ENCODE results near the gene WBP1.

Gene WBP1

DNA sequence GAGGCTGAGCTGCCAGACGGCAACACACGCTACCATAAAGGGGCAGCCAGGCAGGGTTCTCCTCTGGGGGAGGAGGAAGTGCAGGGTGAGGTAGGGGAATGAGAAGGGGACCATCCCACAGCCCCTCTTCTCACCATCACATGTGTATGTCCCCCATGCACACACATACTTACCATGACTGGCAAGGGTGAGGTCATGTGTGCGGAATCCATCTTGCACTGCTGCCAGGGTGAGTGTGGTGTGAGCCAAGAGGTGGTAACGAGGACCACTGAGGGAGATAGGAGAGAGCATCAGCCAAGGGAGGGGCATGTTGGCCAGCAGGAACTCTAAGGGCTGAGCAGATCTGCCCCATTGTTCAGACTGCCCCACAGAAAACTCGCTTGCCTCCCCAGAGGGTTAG, 29.6 kb upstream of the WBP1 start:
- no peak overlapping the region for H3K4me3 ChIP-seq (ENCODE audit: control insufficient read depth, low read depth, low read length)
- TF ChIP-seq, protein P1, sequence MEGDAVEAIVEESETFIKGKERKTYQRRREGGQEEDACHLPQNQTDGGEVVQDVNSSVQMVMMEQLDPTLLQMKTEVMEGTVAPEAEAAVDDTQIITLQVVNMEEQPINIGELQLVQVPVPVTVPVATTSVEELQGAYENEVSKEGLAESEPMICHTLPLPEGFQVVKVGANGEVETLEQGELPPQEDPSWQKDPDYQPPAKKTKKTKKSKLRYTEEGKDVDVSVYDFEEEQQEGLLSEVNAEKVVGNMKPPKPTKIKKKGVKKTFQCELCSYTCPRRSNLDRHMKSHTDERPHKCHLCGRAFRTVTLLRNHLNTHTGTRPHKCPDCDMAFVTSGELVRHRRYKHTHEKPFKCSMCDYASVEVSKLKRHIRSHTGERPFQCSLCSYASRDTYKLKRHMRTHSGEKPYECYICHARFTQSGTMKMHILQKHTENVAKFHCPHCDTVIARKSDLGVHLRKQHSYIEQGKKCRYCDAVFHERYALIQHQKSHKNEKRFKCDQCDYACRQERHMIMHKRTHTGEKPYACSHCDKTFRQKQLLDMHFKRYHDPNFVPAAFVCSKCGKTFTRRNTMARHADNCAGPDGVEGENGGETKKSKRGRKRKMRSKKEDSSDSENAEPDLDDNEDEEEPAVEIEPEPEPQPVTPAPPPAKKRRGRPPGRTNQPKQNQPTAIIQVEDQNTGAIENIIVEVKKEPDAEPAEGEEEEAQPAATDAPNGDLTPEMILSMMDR (conservative IDR thresholded peaks at IDR 0.05; ENCODE audit: control insufficient read depth, insufficient read depth, low read depth, low read length): no peak
- no peak for DNase-seq (ENCODE audit: low read depth)

DNA sequence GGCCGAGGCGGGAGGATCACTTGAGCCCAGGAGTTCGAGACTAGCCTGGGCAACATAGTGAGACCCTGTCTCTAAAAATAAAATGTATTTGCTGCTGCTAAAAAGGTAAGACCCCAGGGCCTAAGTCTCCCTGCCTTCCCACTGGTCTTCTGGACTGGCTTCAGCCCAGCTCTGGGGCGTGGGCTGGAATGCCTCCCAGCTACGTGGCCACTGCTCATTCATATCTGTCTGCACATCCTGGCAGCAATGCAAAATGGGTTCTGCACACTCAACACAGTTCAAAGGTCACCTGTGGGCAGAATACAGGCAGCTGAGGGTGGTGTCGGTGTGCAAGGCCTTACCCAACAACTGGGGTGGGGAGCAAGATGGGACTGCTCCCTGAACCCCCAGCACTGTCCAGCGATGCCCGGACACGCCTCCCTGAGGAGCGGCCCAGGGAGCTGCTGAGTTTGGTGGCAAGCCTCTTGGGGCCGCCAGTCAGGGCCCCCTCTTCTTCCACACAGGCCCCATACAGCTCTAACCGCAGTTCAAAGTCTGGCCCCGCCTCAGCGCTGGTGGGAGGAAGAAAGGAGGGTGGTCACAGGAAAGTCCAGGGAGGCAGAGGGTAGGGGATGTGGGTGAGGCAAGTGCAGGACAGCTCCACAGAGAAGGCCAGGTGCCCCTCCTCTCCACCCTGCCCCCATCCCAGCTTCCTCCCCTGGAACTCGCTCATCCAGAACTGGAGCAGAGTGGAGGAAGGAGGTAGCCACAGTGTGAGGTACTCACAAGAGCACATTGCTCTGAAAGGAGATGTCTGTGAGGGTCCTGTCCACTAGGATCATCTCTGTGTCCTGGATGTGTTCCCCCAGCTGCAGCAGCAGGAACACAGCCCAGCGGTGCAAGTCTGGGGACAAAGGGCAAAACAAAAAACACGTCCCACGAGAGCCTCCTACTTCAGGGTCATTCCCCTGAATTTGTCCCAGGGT, 28.5 kb upstream of the WBP1 start:
- TF ChIP-seq, protein P1 (conservative IDR thresholded peaks at IDR 0.05; ENCODE audit: control insufficient read depth, insufficient read depth, low read depth, low read length): no peak
- no peak overlapping the region for H3K4me3 ChIP-seq (ENCODE audit: control insufficient read depth, low read depth, low read length)
- DNase-seq (ENCODE audit: low read depth): peak; percentile 30

DNA sequence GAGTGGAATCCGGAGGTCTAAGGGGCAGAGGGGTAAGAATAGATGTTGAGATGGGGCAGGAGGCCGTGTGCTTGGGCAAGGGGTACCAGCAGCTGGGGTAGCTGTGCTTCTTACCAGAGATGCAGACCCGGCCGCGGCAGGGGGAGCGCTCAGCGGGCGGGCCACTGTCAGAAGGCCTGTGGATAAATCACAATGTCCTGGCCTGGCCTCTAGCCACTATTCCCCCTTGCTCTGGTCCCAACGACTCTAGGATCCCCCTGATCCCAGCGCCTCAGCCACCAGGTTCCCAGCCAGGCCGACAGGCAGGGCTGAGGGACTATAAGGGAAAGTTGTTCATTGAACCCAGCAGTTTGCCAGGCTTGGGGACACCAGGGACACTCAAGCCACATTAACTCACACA, 27.7 kb upstream of the WBP1 start:
- TF ChIP-seq, protein P1 (conservative IDR thresholded peaks at IDR 0.05; ENCODE audit: control insufficient read depth, insufficient read depth, low read depth, low read length): no peak
- no peak for DNase-seq (ENCODE audit: low read depth)
- no peak overlapping the region for H3K4me3 ChIP-seq (ENCODE audit: control insufficient read depth, low read depth, low read length)

DNA sequence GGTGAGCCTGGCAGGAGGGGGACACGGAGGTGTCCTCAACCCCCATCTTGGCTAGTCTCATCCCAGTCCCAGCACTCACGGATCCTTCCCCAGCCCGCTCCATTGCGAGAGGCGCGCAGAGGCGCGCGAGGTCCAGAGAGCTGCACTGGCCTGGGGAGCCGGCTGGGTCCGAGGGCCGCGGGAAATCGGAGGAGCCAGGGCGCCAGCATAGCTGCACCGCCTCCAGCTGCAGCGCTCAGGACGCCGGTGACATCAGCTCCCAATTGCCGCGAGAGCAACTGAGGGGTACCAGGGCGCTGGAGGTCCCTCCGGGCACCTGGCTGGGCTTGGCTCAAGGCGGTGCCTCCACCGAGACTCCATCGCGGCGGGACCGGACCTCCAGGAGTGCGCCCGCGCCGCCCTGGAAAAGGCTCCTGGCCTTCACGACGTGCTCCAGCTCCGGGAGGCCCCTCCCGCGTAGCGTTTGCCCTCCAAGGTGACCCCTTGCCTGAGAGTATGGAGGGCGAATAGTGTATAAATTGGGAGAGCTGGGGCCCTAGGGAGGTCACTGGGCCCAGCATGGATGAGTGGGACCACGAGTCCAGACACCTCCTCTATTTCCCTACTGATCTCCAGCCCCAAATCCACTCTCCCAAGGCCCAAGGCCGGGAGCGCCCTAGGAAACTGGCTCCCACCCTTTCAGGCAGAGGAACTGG, 22.0 kb upstream of the WBP1 start:
- no peak overlapping the region for H3K4me3 ChIP-seq (ENCODE audit: control insufficient read depth, low read depth, low read length)
- TF ChIP-seq, protein P1 (conservative IDR thresholded peaks at IDR 0.05; ENCODE audit: control insufficient read depth, insufficient read depth, low read depth, low read length): no peak
- DNase-seq (ENCODE audit: low read depth): no peak

DNA sequence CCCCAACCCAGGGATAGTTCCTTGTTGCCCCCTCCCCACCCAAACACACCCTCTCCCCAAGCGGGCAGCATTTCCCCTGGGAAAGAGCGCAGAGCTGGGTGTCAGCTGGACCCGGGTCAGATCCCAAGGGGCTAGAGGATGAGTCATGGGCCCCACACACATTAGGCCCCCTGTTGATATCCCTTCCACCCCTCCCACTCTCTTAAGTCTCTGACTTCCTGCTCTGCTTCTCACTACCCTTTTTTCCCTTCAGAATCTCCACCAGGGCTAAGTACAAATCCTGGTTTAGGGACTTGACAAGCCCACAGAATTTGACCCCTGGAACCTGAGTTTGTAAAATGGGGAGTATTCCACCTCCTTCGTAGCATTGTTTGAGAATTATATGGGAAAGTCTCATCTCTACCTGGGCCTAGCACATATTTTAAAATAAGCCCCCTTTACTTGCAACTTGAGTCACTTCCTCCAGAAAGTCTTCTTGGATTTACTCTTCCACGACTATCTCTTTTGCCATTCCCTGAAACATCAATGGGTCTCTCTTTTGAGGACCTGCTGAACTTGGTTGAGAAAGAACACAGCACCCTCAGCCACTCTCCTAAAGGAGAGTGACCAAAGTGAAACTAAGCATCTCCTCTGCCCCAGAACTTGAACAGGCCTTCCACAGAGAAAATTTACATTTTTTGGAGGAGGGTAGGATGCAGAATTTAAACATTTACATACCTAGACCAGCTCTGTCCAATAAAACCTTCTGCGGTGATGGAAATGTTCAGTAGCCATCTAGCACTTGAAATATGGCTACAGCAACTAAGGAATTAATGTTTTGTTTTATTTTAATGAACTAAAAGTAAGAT, 21.2 kb upstream of the WBP1 start:
- TF ChIP-seq, protein P1 (conservative IDR thresholded peaks at IDR 0.05; ENCODE audit: control insufficient read depth, insufficient read depth, low read depth, low read length): no peak
- H3K4me3 ChIP-seq (ENCODE audit: control insufficient read depth, low read depth, low read length): no peak overlapping the region
- DNase-seq (ENCODE audit: low read depth): no peak

DNA sequence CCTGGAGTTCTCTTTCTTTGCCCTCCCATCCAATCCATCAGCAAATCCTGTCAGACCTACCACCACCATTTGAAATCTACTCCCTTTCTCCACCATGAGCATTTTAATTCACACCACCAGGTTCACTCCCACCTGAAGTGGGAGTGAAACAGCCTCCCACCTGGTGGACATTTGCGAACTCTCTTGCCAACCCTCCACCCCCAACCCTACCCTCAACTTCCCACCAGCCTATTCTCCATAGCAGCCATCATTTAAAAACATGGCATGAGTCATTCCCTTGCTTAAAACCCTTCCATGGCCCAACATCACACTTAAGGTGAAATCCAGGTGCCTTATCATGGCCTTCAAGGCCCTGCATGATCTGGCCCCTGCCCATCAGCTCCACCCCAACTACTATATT, 20.0 kb upstream of the WBP1 start:
- TF ChIP-seq, protein P1 (conservative IDR thresholded peaks at IDR 0.05; ENCODE audit: control insufficient read depth, insufficient read depth, low read depth, low read length): no peak
- no peak for DNase-seq (ENCODE audit: low read depth)
- H3K4me3 ChIP-seq (ENCODE audit: control insufficient read depth, low read depth, low read length): no peak overlapping the region
